Thoracic aorta (tissue), 2 donors: Measurements from ENCODE around the gene DBX1. TPM values are rescaled to one million over a fixed set of nuclear protein-coding genes. Genes with fewer than 3 reads are reported as not detected.

Experiments
- ATAC-seq: fragments of 150-250 bp; one replicate; pipeline ENCODE4 v1.8.0; 2017; ENCODE audit warnings: low read depth; ENCODE audit not compliant: insufficient number of reproducible peaks, low FRiP score
- DNase-seq: peaks from one replicate; pipeline ENCODE4 v3.0.0-alpha.2; 2020; ENCODE audit warnings: low spot score
- H3K27ac ChIP-seq, 2 donors: fragments of 200-600 bp; sonication (generic); 1 replicate in 1 of 2; 2 replicates in 1 of 2; pipeline ENCODE4 v1.5.1; 2016; ENCODE audit warnings: mild to moderate bottlenecking in 2 of 2, moderate library complexity in 2 of 2
- H3K27me3 ChIP-seq: fragments of 200-600 bp; sonication (generic); replicated peaks from 2 replicates; pipeline ENCODE4 v1.6.0; 2016; ENCODE audit warnings: mild to moderate bottlenecking; ENCODE audit not compliant: insufficient read depth
- H3K36me3 ChIP-seq: fragments of 200-600 bp; sonication (generic); one replicate; pipeline ENCODE4 v1.5.1; 2016
- H3K4me1 ChIP-seq, 2 donors: fragments of 200-600 bp; sonication (generic); 1 replicate in 1 of 2; 2 replicates in 1 of 2; pipeline versions ENCODE4 v1.5.1 to v1.6.0; 2016; ENCODE audit warnings: low read depth in 2 of 2, mild to moderate bottlenecking in 1 of 2; ENCODE audit not compliant: control insufficient read depth in 1 of 2
- H3K4me3 ChIP-seq: fragments of 200-600 bp; sonication (generic); 2 replicates; pipeline ENCODE4 v1.5.1; 2016; ENCODE audit warnings: mild to moderate bottlenecking
- H3K9me3 ChIP-seq: fragments of 200-600 bp; sonication (generic); 2 replicates; pipeline ENCODE4 v1.5.1; 2016
- total RNA-seq, 2 donors: library from RNA; depleted of rRNA; stranded (reverse); fragments of >200 nt; gene quantifications; one replicate each; pipeline versions ENCODE4 v1.1.0 to v1.2.3, GENCODE V29; 2016
- TF ChIP-seq, protein P1 (sequence below): fragments of 200-600 bp; sonication (generic); IDR thresholded peaks from one replicate; pipeline ENCODE4 v1.5.1; 2019; ENCODE audit warnings: antibody characterized with exemption

DBX1 gene
- total RNA-seq, 2 donors from 2014 or later: not detected

DNA sequence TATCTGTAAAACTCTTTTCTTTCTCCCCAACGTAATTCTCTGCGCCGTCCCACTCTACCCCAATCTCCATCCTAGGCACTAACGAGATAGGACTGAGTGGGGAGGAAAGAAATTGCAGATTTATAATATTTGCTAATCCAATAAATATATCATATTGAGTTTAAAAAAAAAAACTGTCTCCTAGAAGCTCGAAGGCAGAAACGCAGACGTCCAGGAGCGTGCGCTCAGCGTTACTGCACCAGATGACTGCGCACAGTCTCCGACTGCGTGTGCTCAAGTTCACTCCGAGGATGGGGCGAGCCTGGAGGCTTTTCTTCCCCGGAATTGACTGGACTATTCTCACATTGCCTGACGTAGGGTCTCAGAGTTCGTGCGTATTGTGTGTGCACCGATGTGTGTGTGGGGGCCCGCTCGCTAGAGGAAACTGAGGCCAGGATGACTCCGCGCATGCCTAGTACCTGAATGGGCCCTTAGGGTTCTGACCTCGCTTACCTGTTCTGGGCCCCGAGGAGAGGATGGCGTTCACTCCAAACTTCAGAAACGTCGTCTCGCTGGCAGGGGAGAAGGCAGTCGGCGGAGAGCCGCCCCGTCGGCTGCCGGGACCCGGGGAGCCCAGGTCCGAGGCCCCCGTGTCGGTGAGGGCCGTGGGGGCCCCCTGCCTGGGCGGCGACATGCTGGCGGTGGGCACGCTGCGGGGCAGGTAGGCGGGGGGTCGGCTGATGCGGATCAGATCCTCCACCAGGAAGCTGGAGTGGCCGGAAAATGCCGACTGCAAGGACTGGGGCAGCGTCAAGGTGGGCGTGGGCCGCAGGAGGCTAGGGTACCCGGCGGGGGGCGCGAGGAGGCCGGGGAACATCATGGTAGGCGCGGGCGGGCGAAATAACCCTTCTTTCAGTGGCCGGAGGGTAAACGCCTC lies 551 bp downstream of the DBX1 start:
- peaks cover 30% of the 10 kb centered on the region for H3K27me3 ChIP-seq
- no peak overlapping the region for H3K4me3 ChIP-seq
- H3K4me1 ChIP-seq: peaks cover 8 to 22% of the 10 kb centered on the region in 2 donors
- TF ChIP-seq, protein P1, sequence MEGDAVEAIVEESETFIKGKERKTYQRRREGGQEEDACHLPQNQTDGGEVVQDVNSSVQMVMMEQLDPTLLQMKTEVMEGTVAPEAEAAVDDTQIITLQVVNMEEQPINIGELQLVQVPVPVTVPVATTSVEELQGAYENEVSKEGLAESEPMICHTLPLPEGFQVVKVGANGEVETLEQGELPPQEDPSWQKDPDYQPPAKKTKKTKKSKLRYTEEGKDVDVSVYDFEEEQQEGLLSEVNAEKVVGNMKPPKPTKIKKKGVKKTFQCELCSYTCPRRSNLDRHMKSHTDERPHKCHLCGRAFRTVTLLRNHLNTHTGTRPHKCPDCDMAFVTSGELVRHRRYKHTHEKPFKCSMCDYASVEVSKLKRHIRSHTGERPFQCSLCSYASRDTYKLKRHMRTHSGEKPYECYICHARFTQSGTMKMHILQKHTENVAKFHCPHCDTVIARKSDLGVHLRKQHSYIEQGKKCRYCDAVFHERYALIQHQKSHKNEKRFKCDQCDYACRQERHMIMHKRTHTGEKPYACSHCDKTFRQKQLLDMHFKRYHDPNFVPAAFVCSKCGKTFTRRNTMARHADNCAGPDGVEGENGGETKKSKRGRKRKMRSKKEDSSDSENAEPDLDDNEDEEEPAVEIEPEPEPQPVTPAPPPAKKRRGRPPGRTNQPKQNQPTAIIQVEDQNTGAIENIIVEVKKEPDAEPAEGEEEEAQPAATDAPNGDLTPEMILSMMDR: no peak
- DNase-seq (no peak), ATAC-seq (no peak)
- H3K9me3 ChIP-seq: no peaks in the 10 kb centered on the region
- no peak overlapping the region for H3K27ac ChIP-seq
- H3K36me3 ChIP-seq: no peaks in the 10 kb centered on the region

DNA sequence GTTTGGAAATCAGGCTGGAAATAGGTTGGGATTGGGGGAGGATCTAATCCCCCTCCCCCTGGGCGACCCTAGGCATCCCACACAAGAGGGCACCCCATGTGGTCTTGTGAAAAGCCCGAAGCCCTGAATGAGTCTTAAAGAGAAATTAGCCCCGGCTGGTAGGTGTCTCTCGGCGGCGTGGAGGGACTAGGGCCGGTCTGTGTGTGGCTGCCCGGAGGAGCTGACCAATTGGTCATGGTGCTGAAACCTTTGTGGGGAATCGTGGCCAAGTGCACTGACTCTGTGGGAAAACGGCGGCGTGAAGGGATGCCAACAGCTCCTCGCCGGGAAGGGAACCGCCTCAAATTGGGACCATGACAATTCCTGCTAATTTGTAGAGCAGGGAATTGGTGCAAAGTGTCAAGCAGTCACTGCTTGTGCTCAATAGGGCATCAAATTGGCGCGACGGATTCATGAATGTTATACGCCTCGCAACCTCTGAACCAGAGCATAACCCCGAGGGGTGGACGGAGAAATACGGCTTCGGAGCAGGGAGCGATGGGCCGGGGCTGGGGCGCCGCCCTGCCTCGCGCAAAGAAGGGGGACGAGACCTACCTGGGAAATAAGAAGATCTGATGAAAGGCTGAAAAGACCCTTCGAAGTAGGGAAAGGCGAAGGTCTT lies 1.5 kb downstream of the DBX1 start:
- ATAC-seq: no peak
- Histone ChIP-seq H3K4me1 (peaks cover 6 to 22% of the 10 kb centered on the region in 2 donors), H3K9me3 (no peaks in the 10 kb centered on the region), H3K27ac (no peak overlapping the region), H3K4me3 (no peak overlapping the region), H3K27me3 (peaks cover 30% of the 10 kb centered on the region), H3K36me3 (no peaks in the 10 kb centered on the region)
- TF ChIP-seq, protein P1: no peak
- peak; percentile 14 for DNase-seq

DNA sequence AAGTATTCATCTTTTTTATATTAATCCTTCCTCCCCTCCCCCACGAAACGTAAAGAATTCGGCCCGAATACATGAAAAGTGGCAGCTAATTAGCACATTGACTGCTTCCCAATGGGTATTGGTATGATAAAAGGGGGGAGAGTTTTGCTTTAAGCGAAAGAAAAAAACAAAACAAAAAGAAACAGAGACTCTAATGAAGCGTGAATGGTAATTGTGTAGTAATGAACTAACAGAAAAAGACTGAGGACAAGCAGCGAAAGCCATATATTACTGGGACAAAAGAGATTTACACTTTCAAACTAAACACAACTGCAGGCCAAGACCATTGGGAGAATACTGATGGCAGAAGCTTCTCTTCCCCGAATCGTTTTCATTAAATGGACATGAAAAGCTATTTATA lies 2.5 kb downstream of the DBX1 start:
- no peaks in the 10 kb centered on the region for H3K36me3 ChIP-seq
- H3K27ac ChIP-seq: no peak overlapping the region
- DNase-seq (no peak), ATAC-seq (no peak)
- H3K4me1 ChIP-seq: peaks cover 0 to 12% of the 10 kb centered on the region in 2 donors
- TF ChIP-seq, protein P1: no peak
- peaks cover 30% of the 10 kb centered on the region for H3K27me3 ChIP-seq
- H3K9me3 ChIP-seq: no peaks in the 10 kb centered on the region
- H3K4me3 ChIP-seq: no peak overlapping the region

DNA sequence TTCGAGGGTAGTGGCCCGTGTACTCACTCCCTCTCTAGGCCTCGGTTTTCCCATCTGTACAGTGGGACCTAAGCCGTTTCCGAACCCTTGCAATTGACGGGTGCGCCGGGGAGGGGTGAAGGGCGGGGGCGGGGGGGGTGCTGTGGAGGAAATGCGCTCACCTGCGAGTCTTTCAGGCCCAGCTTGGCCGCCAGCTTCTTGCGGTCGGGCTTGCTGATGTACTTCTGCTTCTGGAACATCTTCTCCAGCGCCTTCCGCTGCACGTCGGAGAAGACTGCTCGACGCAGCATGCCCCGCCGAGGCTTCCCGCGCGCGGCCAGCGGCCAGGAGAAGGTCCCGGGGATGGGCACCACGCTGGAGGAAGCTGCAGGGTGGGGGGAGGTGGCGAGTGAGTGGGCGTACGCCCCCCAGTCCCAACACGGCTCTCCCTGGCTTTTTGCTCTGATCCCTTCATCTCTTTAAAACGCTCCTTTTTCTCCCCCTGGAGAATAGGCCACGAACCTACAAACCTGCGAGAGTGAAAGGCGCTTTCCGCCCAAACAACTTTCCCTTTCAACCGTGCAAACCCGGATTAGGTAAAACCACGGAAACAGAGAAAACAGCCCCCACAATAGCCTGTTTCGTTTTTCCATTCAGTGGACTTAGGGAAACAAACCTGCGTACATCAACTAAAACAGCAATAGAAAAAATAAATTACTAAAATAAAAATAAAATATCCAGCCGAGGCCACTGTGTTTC lies 3.2 kb downstream of the DBX1 start:
- DNase-seq: no peak
- TF ChIP-seq, protein P1: no peak
- H3K9me3 ChIP-seq: no peaks in the 10 kb centered on the region
- no peaks in the 10 kb centered on the region for H3K36me3 ChIP-seq
- H3K4me3 ChIP-seq: peak overlapping the region; percentile 42
- no peak overlapping the region for H3K27ac ChIP-seq
- ATAC-seq: no peak
- peaks cover 30% of the 10 kb centered on the region for H3K27me3 ChIP-seq
- H3K4me1 ChIP-seq: peaks cover 0 to 12% of the 10 kb centered on the region in 2 donors
